ENCODE data around the gene NPL.

DNA sequence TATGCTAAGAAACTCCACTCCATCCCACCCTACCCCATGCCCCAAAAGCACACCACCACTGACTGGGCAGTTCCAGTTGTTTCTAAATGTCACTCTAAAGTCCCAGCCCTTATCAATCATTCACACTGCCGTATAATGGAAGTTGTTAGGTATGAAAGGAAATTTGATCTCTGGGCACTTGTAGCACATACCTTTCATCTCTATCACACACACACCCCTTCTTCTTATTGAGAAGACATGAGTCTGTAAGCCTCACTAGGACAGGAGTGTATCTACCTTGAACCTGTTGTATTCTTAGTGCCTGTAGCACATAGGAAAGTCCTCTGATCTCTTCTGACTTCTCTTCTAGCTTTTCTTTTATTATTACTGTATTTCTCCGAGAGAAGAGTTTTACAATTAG is 27.3 kb downstream of the NPL start:
- TF ChIP-seq TRIM28 (IDR thresholded peaks at IDR 0.05; ENCODE audit: borderline replicate concordance, low read length) (no peak), ZFP69B (tag by site-specific recombination; IDR thresholded peaks at IDR 0.05) (no peak), ZNF837 (tag by site-specific recombination; IDR thresholded peaks at IDR 0.05) (no peak), PRDM1 (tag by site-specific recombination; IDR thresholded peaks at IDR 0.05) (no peak), ZNF626 (tag by site-specific recombination; IDR thresholded peaks at IDR 0.05) (no peak), ZNF473 (tag by site-specific recombination; IDR thresholded peaks at IDR 0.05) (no peak)
- TF ChIP-seq, protein P1, sequence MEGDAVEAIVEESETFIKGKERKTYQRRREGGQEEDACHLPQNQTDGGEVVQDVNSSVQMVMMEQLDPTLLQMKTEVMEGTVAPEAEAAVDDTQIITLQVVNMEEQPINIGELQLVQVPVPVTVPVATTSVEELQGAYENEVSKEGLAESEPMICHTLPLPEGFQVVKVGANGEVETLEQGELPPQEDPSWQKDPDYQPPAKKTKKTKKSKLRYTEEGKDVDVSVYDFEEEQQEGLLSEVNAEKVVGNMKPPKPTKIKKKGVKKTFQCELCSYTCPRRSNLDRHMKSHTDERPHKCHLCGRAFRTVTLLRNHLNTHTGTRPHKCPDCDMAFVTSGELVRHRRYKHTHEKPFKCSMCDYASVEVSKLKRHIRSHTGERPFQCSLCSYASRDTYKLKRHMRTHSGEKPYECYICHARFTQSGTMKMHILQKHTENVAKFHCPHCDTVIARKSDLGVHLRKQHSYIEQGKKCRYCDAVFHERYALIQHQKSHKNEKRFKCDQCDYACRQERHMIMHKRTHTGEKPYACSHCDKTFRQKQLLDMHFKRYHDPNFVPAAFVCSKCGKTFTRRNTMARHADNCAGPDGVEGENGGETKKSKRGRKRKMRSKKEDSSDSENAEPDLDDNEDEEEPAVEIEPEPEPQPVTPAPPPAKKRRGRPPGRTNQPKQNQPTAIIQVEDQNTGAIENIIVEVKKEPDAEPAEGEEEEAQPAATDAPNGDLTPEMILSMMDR (tag by site-specific recombination; IDR thresholded peaks at IDR 0.05) = no peak
- TF ChIP-seq, protein P2, sequence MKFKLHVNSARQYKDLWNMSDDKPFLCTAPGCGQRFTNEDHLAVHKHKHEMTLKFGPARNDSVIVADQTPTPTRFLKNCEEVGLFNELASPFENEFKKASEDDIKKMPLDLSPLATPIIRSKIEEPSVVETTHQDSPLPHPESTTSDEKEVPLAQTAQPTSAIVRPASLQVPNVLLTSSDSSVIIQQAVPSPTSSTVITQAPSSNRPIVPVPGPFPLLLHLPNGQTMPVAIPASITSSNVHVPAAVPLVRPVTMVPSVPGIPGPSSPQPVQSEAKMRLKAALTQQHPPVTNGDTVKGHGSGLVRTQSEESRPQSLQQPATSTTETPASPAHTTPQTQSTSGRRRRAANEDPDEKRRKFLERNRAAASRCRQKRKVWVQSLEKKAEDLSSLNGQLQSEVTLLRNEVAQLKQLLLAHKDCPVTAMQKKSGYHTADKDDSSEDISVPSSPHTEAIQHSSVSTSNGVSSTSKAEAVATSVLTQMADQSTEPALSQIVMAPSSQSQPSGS (tag by site-specific recombination; IDR thresholded peaks at IDR 0.05; ENCODE audit: low read depth) = no peak
- TF ChIP-seq, protein P3, sequence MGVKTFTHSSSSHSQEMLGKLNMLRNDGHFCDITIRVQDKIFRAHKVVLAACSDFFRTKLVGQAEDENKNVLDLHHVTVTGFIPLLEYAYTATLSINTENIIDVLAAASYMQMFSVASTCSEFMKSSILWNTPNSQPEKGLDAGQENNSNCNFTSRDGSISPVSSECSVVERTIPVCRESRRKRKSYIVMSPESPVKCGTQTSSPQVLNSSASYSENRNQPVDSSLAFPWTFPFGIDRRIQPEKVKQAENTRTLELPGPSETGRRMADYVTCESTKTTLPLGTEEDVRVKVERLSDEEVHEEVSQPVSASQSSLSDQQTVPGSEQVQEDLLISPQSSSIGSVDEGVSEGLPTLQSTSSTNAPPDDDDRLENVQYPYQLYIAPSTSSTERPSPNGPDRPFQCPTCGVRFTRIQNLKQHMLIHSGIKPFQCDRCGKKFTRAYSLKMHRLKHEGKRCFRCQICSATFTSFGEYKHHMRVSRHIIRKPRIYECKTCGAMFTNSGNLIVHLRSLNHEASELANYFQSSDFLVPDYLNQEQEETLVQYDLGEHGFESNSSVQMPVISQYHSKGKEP (tag by site-specific recombination; IDR thresholded peaks at IDR 0.05) = no peak

Data from HEK293 (cell line).